ENCODE results near the gene MEX3A.
"Not testable (repeated sequence)": the region's sequence is repeated elsewhere in the genome, so short reads cannot be mapped to it uniquely, and the experiment has no call there.

MEX3A gene

DNA sequence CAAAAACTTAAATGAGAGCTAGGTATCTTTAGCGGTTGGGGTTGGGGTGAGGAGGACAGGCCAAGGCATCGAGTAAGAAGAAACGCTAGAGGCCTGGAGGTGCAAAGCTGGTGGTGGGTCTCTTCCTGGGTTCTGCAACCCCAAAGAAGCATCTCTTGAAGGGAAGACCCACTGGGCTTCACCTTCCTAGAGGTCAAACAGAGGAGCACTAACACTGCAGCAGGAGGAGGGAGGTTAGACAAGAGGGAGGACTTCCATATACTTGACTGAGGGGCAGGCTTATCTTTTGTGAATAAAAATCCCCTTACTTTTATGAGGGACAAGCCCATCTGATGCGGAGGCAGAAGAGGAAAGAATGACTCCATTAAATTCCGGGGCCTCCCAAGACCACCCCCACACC is 2.5 kb downstream of the MEX3A start:
- Histone ChIP-seq H3K9me3 (ENCODE audit: control insufficient read depth, low read length) (no peaks in the 10 kb centered on the region), H3K36me3 (ENCODE audit: control insufficient read depth, insufficient read depth, low read length) (no peaks in the 10 kb centered on the region), H3K4me3 (ENCODE audit: low read length) (no peak overlapping the region), H3K9ac (ENCODE audit: low read length) (no peak overlapping the region), H3K4me1 (ENCODE audit: control insufficient read depth, insufficient read depth, low read length) (peaks cover 17% of the 10 kb centered on the region), H3K27me3 (ENCODE audit: control insufficient read depth, insufficient read depth, low read length) (no peaks in the 10 kb centered on the region)

DNA sequence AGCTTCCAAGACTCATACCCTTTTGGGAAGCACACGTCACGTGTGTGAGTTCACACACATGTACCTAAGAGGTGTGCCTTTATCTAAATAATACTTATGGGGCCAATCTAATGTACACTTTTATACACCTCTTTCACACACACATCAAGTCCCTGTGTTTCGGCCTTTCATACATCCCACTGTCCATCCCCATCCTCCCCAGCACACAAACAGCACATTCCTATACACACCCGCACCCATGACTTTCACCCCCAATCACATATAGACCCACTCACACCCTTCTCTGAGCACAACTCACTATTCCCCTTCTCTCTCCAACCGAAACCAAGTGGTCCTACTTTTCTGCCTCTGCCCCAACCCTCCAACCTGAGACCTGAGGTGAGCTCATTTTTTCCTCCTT is 3.5 kb downstream of the MEX3A start:
- no peak overlapping the region for H3K9ac ChIP-seq (ENCODE audit: low read length)
- H3K4me1 ChIP-seq (ENCODE audit: control insufficient read depth, insufficient read depth, low read length), result peaks cover 17% of the 10 kb centered on the region
- H3K27me3 ChIP-seq (ENCODE audit: control insufficient read depth, insufficient read depth, low read length), result no peaks in the 10 kb centered on the region

DNA sequence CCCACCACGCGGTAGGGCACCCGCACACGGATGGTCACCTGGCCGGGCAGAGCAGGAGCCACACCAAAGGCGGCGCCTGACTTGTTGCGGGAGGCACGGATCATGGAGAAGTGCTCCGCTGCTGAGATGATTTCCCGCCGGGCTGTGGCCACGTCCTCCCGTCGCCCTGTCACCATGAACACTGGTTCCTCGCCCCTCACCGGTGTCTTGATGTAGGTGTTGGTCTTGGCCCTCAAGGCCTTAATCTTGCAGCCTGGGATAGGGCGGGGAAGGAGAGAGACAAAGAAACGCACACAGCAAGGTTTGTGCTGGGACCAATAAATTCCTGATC is 4.9 kb downstream of the MEX3A start:
- Histone ChIP-seq H3K36me3 (ENCODE audit: control insufficient read depth, insufficient read depth, low read length) (no peaks in the 10 kb centered on the region), H3K4me1 (ENCODE audit: control insufficient read depth, insufficient read depth, low read length) (peaks cover 11% of the 10 kb centered on the region), H3K9ac (ENCODE audit: low read length) (no peak overlapping the region), H3K27me3 (ENCODE audit: control insufficient read depth, insufficient read depth, low read length) (no peaks in the 10 kb centered on the region), H3K9me3 (ENCODE audit: control insufficient read depth, low read length) (no peaks in the 10 kb centered on the region), H3K4me3 (ENCODE audit: low read length) (no peak overlapping the region)

More for the DNA sequence above, 3.5 kb downstream of the MEX3A start:
- Histone ChIP-seq H3K9me3 (ENCODE audit: control insufficient read depth, low read length) (no peaks in the 10 kb centered on the region), H3K36me3 (ENCODE audit: control insufficient read depth, insufficient read depth, low read length) (no peaks in the 10 kb centered on the region), H3K4me3 (ENCODE audit: low read length) (no peak overlapping the region)

DNA sequence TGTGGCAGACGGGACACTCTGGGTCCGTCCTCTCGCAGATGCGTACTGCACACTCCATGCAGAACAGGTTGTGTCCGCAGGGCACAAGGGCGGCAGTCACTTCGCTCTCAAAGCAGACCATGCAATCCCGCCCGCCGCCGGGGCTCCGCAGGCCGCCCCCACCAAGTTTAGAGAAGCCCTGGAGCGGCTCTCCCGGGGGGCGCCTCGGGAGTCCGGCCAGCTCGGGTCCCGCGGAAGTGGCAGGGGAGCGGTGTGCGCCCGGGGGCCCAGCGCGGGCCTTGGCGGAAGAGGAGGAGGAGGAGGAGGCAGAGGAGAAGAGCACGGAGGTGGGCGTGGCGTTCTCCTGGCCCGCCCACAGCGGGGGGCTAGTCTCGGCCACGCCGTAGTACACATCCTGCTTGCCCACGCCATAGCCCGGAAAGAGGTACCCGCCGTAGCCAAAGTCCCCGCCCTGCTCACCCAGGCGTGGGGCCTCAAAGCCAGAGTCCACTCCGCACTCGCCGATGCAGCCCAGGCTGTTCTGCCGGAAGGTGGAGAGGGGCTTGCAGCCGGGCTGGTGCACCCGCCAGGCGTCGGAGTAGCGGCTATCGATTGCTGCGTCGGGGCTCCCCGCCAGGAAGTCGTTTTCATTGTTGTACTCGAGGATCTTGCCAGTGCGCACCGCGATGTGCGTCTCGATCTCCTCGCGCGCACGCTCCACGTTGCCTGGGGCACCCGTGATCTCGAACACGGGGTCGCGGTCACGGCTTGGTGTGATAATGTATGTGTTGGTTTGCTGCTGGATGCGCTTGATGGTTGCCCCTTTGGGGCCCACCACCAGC is 5.4 kb downstream of the MEX3A start:
- Histone ChIP-seq H3K9ac (ENCODE audit: low read length) (no peak overlapping the region), H3K4me1 (ENCODE audit: control insufficient read depth, insufficient read depth, low read length) (peaks cover 11% of the 10 kb centered on the region), H3K4me3 (ENCODE audit: low read length) (no peak overlapping the region), H3K36me3 (ENCODE audit: control insufficient read depth, insufficient read depth, low read length) (no peaks in the 10 kb centered on the region), H3K27me3 (ENCODE audit: control insufficient read depth, insufficient read depth, low read length) (no peaks in the 10 kb centered on the region), H3K9me3 (ENCODE audit: control insufficient read depth, low read length) (no peaks in the 10 kb centered on the region)

DNA sequence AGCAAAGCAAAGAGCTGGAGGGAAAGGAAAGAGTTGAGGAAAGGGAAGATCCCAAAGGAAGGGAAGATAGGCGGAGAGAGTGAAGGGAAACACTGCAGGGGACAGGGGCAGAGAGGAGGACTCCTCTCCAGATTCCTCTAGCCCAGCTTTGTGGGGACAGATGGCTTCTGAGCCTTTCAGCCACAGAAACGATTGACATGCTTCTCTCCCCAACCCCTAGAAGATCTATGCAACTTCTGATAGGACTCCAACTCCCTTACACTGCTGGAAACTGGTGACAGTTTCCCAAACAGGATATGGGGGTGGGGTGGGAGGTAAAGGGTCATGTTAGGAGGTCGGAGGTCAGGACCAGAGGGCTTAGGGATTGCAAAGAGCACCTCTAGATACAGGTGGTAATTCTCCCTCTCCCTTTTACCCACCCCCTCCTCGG is 6.5 kb downstream of the MEX3A start:
- Histone ChIP-seq H3K27me3 (ENCODE audit: control insufficient read depth, insufficient read depth, low read length) (no peaks in the 10 kb centered on the region), H3K9ac (ENCODE audit: low read length) (no peak overlapping the region), H3K4me1 (ENCODE audit: control insufficient read depth, insufficient read depth, low read length) (peaks cover 11% of the 10 kb centered on the region), H3K36me3 (ENCODE audit: control insufficient read depth, insufficient read depth, low read length) (no peaks in the 10 kb centered on the region), H3K9me3 (ENCODE audit: control insufficient read depth, low read length) (no peaks in the 10 kb centered on the region), H3K4me3 (ENCODE audit: low read length) (no peak overlapping the region)

DNA sequence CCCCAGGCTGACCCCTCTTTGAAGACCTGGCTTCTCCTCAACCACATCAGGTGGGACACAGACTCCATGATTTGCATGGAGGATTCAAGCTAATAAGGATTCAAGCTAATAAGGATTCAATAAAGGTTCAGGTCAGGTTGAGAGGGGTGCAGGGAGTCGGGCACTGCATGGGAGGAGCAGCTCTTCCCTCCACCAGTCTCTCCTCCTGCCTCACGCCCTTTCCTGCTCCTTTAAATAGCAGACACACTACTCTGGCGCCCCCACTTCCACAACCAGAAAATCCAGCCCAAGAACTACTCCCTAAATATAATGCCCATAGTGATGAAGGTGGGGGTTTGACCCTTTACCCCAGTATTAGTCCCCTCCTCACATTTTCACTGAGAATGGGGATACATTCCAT is 7.1 kb downstream of the MEX3A start:
- Histone ChIP-seq H3K27me3 (ENCODE audit: control insufficient read depth, insufficient read depth, low read length) (no peaks in the 10 kb centered on the region), H3K9me3 (ENCODE audit: control insufficient read depth, low read length) (no peaks in the 10 kb centered on the region), H3K36me3 (ENCODE audit: control insufficient read depth, insufficient read depth, low read length) (no peaks in the 10 kb centered on the region), H3K9ac (ENCODE audit: low read length) (no peak overlapping the region), H3K4me3 (ENCODE audit: low read length) (no peak overlapping the region), H3K4me1 (ENCODE audit: control insufficient read depth, insufficient read depth, low read length) (peaks cover 11% of the 10 kb centered on the region)

DNA sequence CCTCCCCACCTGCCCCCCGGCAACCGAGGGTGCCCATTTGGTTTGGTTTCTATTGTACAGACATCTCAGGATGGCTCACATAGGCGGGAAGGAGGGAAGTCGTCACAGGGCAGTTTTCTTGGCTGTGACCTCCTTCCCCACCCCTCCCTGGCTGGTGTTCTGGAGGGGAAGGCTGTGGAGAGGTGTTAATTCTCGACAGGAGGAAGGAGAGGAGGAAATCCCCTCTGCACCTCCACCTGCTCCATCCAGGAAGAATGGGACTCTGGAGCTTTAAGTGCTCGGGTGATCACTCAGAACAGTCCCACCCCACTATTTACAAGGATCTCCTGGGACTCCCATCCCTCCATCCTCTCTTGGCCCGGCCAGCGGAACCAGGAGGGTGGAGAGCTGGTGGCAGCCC is 7.6 kb downstream of the MEX3A start:
- H3K4me1 ChIP-seq (ENCODE audit: control insufficient read depth, insufficient read depth, low read length), result peaks cover 11% of the 10 kb centered on the region
- H3K9ac ChIP-seq (ENCODE audit: low read length), result no peak overlapping the region
- H3K36me3 ChIP-seq (ENCODE audit: control insufficient read depth, insufficient read depth, low read length), result no peaks in the 10 kb centered on the region
- no peaks in the 10 kb centered on the region for H3K27me3 ChIP-seq (ENCODE audit: control insufficient read depth, insufficient read depth, low read length)
- H3K9me3 ChIP-seq (ENCODE audit: control insufficient read depth, low read length), result no peaks in the 10 kb centered on the region
- H3K4me3 ChIP-seq (ENCODE audit: low read length), result no peak overlapping the region

DNA sequence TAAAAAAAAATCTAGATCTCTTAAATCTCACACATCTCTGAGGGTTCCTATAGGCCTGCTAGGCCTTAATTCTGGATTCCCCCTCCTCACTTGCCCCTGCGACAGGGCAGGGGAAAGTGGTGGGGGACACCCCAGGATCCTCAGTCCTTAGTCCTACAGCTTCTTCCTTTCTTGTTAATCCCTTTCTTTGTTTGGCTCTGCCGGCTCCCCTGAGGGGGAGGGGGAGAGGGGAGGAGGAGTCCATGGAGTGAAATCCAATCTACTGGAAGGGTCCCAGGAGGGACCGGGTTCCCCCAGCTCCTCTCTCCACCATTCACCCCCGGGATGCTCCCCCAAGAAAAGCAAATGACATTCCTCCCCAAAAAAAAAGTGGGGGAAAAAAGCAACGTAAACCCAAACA is 8.5 kb downstream of the MEX3A start:
- H3K4me1 ChIP-seq (ENCODE audit: control insufficient read depth, insufficient read depth, low read length), result peaks cover 10% of the 10 kb centered on the region
- no peak overlapping the region for H3K9ac ChIP-seq (ENCODE audit: low read length)
- H3K27me3 ChIP-seq (ENCODE audit: control insufficient read depth, insufficient read depth, low read length), result no peaks in the 10 kb centered on the region
- H3K9me3 ChIP-seq (ENCODE audit: control insufficient read depth, low read length), result no peaks in the 10 kb centered on the region
- H3K4me3 ChIP-seq (ENCODE audit: low read length), result no peak overlapping the region
- H3K36me3 ChIP-seq (ENCODE audit: control insufficient read depth, insufficient read depth, low read length), result no peaks in the 10 kb centered on the region

DNA sequence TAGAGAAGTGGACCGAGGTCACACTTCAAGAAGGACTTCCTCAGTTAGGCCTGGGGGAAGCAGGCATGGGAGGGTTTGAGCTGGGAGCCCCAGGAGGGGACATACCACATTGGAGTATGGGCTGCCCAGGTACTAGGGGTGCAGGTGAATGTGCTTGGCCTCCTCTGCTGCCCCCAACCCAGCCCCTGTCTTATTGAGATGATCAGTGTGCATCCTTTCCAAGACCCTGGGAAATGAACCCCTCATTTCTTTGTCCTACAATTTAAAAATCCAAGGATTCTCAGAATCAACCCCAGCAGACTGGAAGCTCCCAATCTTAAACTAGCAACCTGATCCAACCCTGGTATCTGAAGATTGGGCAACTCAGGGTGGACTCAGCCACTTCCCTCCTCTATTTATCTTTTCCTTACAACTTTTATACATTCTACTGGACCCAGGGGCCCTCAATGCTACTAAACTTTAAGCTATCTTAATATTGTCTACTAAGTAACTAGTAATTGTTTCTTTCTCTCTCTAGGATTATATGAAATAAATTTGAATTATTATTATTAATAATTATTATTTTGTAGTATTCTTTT is 9.1 kb downstream of the MEX3A start:
- no peaks in the 10 kb centered on the region for H3K9me3 ChIP-seq (ENCODE audit: control insufficient read depth, low read length)
- no peak overlapping the region for H3K4me3 ChIP-seq (ENCODE audit: low read length)
- H3K36me3 ChIP-seq (ENCODE audit: control insufficient read depth, insufficient read depth, low read length), result no peaks in the 10 kb centered on the region
- no peaks in the 10 kb centered on the region for H3K27me3 ChIP-seq (ENCODE audit: control insufficient read depth, insufficient read depth, low read length)
- H3K4me1 ChIP-seq (ENCODE audit: control insufficient read depth, insufficient read depth, low read length), result peaks cover 6% of the 10 kb centered on the region
- H3K9ac ChIP-seq (ENCODE audit: low read length), result no peak overlapping the region

DNA sequence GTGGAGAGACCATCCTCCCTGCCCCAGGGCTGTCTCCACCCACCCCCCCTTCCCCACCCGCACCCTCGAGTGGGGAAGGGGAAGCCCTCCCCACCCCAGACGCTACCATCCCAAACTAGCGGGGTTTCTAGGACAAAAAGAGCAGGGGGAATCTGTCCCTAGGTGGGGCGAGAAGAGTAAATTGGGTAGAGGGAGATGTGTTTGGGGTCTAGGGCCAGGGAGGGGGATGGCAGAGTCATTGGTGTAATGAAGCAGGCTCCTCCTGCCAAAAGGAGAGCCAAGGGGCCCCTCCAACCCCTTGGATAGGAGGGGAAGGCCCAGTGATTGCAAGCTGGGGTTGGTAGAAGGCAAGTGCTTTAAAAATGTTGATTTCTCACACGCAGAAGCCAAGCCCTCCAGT is 10.0 kb downstream of the MEX3A start:
- Histone ChIP-seq H3K4me3 (ENCODE audit: low read length) (no peak overlapping the region), H3K9me3 (ENCODE audit: control insufficient read depth, low read length) (no peaks in the 10 kb centered on the region), H3K36me3 (ENCODE audit: control insufficient read depth, insufficient read depth, low read length) (no peaks in the 10 kb centered on the region)

DNA sequence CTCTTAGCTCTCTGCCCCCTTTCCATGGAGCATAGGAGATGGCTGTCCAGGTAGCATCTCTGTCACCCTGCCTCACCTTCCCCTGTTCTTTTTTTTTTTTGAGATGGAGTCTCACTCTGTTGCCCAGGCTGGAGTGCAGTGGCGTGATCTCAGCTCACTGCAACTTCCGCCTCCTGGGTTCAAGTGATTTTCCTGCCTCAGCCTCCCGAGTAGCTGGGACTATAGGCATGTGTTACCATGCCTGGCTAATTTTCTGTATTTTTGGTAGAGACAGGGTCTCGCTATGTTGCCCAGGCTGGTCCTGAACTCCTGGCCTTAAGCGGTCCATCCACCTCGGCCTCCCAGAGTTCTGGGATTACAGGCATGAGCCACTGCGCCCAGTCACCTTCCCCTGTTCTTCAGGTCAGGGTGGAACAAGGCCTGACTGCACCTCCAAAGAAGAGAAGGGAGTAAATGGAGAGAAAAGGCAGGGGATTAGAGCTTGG is 10.9 kb downstream of the MEX3A start:
- not testable (repeated sequence) for H3K36me3 ChIP-seq (ENCODE audit: control insufficient read depth, insufficient read depth, low read length); H3K9ac ChIP-seq (ENCODE audit: low read length); H3K9me3 ChIP-seq (ENCODE audit: control insufficient read depth, low read length); H3K27me3 ChIP-seq (ENCODE audit: control insufficient read depth, insufficient read depth, low read length); H3K4me1 ChIP-seq (ENCODE audit: control insufficient read depth, insufficient read depth, low read length); H3K4me3 ChIP-seq (ENCODE audit: low read length)

More for the DNA sequence above, 10.0 kb downstream of the MEX3A start:
- Histone ChIP-seq H3K4me1 (ENCODE audit: control insufficient read depth, insufficient read depth, low read length) (peaks cover 6% of the 10 kb centered on the region), H3K27me3 (ENCODE audit: control insufficient read depth, insufficient read depth, low read length) (no peaks in the 10 kb centered on the region), H3K9ac (ENCODE audit: low read length) (no peak overlapping the region)

DNA sequence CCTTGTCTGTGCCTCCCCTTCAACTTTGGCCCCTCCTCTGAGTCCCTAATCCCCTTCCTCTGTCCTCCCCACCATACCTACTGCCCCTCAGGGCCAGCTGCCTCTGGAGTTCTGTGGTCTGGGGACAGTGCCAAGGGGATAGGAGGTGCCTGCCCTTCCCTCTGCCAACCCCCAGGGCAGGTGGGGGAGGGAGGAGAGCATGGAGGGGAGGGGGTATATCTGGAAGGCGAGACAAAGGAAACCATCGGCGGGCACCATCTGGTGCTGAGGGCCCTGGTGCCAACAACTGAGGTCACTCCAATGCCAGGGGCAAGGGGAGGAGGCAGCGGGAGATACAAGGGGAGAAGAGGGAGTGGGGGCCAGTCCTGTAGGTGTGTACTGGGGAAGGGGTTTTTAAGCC is 11.7 kb downstream of the MEX3A start:
- Histone ChIP-seq H3K36me3 (ENCODE audit: control insufficient read depth, insufficient read depth, low read length) (no peaks in the 10 kb centered on the region), H3K9me3 (ENCODE audit: control insufficient read depth, low read length) (no peaks in the 10 kb centered on the region), H3K9ac (ENCODE audit: low read length) (no peak overlapping the region)

More for the DNA sequence above, 11.7 kb downstream of the MEX3A start:
- Histone ChIP-seq H3K4me3 (ENCODE audit: low read length) (no peak overlapping the region), H3K4me1 (ENCODE audit: control insufficient read depth, insufficient read depth, low read length) (no peaks in the 10 kb centered on the region), H3K27me3 (ENCODE audit: control insufficient read depth, insufficient read depth, low read length) (no peaks in the 10 kb centered on the region)
